ENCODE data around the gene CAB39.

GRCh38 chr2:230770804-230771203 lies 58.2 kb downstream of the CAB39 start:
- TF ChIP-seq CTCF (IDR thresholded peaks at IDR 0.05) (no peak), POLR2A (IDR thresholded peaks at IDR 0.05) (no peak)
